AG04449 (cell line): ENCODE data around the gene ALDH1A2.

Source experiments
- CTCF ChIA-PET: fragments of 350-600 bp; formaldehyde crosslinking; extraction: SDS; loops from one replicate; lab custom pipeline; 2021; ENCODE audit warnings: antibody characterized with exemption; lab: Yijun Ruan, JAX
- POLR2A ChIA-PET: fragments of 400-600, 350-600 bp; formaldehyde crosslinking; extraction: SDS; loops from one replicate; lab custom pipeline; 2020; ENCODE audit warnings: antibody characterized with exemption, inconsistent platforms; lab: Yijun Ruan, JAX
- DNase-seq: peaks from one replicate; pipeline ENCODE4 v3.0.0-alpha.2; 2010; ENCODE audit warnings: low read depth, low spot score
- H3K4me3 ChIP-seq: 2 replicates; pipeline ENCODE4 v1.5.1; 2011; ENCODE audit warnings: low read depth, mild to moderate bottlenecking, control low read depth, low read length
- TF ChIP-seq, protein P1 (sequence below): IDR thresholded peaks from one replicate; pipeline ENCODE4 v1.5.1; 2011; ENCODE audit warnings: mild to moderate bottlenecking, moderate library complexity, low read length, control low read depth, inconsistent platforms; ENCODE audit not compliant: insufficient read depth; ENCODE audit errors: missing control alignments

Gene ALDH1A2

DNA sequence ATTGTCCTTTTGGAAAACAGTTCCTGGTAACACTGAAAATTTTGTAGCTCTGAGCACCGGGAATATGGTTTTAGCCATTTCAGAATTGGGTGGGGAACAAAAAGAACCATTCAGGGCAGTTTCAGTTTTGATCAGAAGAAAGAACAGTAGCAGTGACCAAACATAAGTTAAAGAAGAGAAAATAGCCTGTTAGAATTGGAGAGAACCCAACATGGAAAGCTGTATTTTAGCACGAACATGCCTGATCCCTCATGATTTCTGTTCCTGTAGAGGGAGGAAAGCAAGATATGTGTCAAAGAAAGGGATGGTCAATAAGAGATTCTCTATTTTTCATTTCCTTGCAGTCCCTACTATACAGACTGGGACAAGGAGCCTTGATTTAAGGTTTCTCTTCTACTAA, 119.9 kb downstream of the ALDH1A2 start:
- ChIA-PET CTCF (no interaction called here), POLR2A (no interaction called here)
- no peak overlapping the region for H3K4me3 ChIP-seq
- TF ChIP-seq, protein P1, sequence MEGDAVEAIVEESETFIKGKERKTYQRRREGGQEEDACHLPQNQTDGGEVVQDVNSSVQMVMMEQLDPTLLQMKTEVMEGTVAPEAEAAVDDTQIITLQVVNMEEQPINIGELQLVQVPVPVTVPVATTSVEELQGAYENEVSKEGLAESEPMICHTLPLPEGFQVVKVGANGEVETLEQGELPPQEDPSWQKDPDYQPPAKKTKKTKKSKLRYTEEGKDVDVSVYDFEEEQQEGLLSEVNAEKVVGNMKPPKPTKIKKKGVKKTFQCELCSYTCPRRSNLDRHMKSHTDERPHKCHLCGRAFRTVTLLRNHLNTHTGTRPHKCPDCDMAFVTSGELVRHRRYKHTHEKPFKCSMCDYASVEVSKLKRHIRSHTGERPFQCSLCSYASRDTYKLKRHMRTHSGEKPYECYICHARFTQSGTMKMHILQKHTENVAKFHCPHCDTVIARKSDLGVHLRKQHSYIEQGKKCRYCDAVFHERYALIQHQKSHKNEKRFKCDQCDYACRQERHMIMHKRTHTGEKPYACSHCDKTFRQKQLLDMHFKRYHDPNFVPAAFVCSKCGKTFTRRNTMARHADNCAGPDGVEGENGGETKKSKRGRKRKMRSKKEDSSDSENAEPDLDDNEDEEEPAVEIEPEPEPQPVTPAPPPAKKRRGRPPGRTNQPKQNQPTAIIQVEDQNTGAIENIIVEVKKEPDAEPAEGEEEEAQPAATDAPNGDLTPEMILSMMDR = no peak
- no peak for DNase-seq

DNA sequence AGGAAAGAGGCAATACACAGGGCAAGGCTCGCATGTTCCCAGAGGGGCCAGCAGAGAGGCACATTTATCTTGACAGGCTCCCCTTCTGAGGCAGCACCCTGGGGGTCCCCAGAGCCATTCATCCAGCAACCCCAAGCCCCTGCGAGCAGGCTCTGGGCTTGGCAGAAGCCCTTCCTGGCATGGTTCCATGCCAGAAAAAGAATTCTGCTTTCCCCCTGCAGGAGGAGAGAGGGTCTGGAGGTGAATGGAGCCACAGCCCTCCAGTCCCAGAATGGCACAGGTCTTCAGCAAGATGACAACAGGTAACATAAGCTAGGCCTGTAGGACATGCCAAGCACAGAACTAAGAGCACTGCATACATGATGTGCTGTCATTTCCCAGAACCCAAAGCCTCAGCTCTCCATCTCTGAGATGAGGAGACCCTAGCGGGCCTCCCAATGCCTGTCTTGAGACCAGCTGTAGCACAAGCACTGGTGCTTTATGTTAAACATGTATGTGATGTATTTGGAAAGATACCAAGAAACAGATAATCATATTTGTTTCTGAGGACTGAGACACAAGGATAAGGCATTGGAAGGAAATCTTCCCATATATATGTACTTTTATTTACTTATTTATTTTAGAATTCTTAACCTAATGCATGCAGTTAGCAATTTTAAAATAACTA, 121.6 kb downstream of the ALDH1A2 start:
- CTCF ChIA-PET = no interaction called here
- DNase-seq = no peak

DNA sequence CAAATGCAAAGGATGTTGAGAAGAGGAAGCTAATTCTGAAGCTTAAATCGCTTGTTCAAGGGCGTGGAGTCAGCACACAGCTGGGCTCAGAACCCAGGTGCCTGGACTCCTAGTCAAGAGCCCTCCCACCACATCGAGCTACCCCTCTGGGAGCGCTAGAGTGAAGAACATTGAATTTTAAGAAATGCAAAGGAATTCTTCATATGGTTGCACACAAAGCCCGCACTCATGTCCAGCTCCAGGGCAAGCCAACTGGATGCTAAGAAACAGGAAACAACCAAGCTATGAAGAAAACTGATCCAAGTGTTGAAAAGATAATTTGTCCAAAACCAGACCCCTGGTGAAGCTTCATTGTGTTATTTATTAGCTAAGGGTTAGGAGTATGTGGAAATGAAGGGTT, 122.3 kb downstream of the ALDH1A2 start:
- ChIA-PET POLR2A (no interaction called here), CTCF (no interaction called here)
- H3K4me3 ChIP-seq = no peak overlapping the region
- no peak for DNase-seq
- TF ChIP-seq, protein P1 = no peak

More for the DNA sequence above, 121.6 kb downstream of the ALDH1A2 start:
- TF ChIP-seq, protein P1 = no peak
- no peak overlapping the region for H3K4me3 ChIP-seq
- POLR2A ChIA-PET = no interaction called here

DNA sequence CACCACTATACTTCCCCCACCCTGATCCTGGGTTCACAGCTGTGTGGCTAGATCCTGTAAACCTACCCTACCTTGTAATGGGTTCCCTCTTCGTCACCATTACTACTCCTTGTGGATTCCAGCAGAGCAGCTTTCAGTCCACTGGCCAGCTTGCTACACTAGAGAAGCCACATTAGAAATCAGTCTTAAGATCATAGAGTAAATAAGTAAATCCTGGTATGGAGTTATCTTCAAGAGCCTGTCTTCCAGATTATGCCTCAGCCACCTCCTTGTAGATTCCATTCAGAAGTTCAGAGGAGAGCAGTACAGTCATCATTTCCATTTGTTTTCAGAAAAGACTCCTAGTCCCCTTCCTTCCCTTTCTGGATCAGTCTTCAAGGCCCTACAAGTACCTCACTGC, 123.7 kb downstream of the ALDH1A2 start:
- ChIA-PET POLR2A (no interaction called here), CTCF (no interaction called here)
- no peak for DNase-seq
- no peak overlapping the region for H3K4me3 ChIP-seq
- TF ChIP-seq, protein P1 = no peak

DNA sequence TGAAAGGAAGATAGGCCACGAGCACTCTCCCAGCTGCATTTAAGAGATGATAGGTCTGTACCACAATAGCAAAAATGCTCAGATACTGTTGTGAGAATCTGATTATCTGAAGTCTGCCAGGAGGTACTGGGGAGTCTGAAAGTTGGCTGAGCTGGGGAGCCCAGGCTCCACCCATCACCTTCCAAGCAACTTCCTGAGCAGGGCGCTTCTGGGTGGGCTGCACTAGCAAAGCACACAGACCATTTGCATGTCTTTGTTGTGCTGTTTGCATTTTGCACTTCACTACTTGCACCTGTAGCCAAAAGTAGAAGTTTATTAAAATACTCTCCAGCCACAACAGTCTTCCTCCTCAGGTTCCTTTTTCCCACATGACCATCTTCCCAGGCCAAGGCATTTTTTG, 133.2 kb downstream of the ALDH1A2 start:
- H3K4me3 ChIP-seq = no peak overlapping the region
- ChIA-PET POLR2A (no interaction called here), CTCF (no interaction called here)
- TF ChIP-seq, protein P1 = no peak
- DNase-seq = no peak

DNA sequence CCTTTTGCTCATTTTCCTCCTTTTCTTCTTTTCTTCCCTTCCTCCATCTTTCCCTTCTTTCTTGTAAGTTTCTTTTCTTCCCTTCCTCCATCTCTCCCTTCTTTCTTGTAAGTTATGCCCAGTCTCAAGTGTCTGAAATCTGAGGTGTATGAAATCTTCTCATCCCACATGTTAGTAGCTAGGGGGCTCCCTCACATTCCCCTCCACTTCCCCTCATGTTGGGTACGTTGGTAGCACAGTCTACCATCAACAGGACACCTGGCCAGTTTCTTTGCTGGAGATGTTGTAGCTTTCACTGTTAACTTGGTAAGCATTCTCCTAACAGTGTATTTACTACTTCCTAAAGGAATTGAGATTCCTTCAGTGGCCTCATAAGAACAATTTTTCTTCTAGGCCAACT, 133.9 kb downstream of the ALDH1A2 start:
- DNase-seq = no peak
- no peak overlapping the region for H3K4me3 ChIP-seq
- TF ChIP-seq, protein P1 = no peak
- ChIA-PET CTCF (no interaction called here), POLR2A (no interaction called here)
